K562 (cell line): ENCODE results near the gene BOLA1. TPM values are rescaled to one million over a fixed set of nuclear protein-coding genes. Genes with fewer than 3 reads are reported as not detected.

Experiments used
- CBX5 ChIP-seq: IDR thresholded peaks from 2 replicates; pipeline ENCODE4 v1.6.1; 2014; ENCODE audit warnings: low read depth, borderline replicate concordance
- IFI16 ChIP-seq: fragments of 250-450 bp; sonication (Bioruptor Pico); IDR thresholded peaks from 2 replicates; pipeline ENCODE4 v2.1.2; 2022; ENCODE audit warnings: mild to moderate bottlenecking, inconsistent platforms
- MTA3 ChIP-seq: fragments of 450-650 bp; formaldehyde crosslinking; IDR thresholded peaks from 2 replicates; pipeline ENCODE4 v1.6.1; 2017; ENCODE audit warnings: mild to moderate bottlenecking, borderline replicate concordance
- SREBF1 ChIP-seq: fragments of 150-350 bp; IDR thresholded peaks from 2 replicates; pipeline ENCODE4 v1.6.1; 2014; ENCODE audit warnings: antibody characterized with exemption, low read depth, low read length, borderline replicate concordance
- SRSF7 ChIP-seq: fragments of 200-400 bp; formaldehyde crosslinking; optimal IDR thresholded peaks from 2 replicates; pipeline ENCODE3; 2017; ENCODE audit warnings: mild to moderate bottlenecking, low read depth, low read length
- TAL1 ChIP-seq: fragments of 450-650 bp; IDR thresholded peaks from 2 replicates; pipeline ENCODE4 v1.6.1; 2016; ENCODE audit warnings: mild to moderate bottlenecking
- TBP ChIP-seq: optimal IDR thresholded peaks from 2 replicates; pipeline ENCODE3; 2011; ENCODE audit warnings: low read depth, low read length, improper control_type of control experiment
- TCF7 ChIP-seq: sonication (generic); IDR thresholded peaks from 2 replicates; pipeline ENCODE4 v1.6.1; 2016; ENCODE audit warnings: antibody characterized with exemption, borderline replicate concordance
- U2AF1 ChIP-seq: fragments of 200-400 bp; formaldehyde crosslinking; optimal IDR thresholded peaks from 2 replicates; pipeline ENCODE3; 2017; ENCODE audit warnings: mild to moderate bottlenecking, low read depth, low read length, moderate library complexity
- ZBTB11 ChIP-seq, 3 experiments: fragments of 200-800 bp in 1 of 3; fragments of 250-450 bp in 1 of 3; fragments of 450-650 bp in 1 of 3; sonication (Bioruptor Pico) in 1 of 3; sonication (Bioruptor generic) in 1 of 3; formaldehyde crosslinking in 1 of 3; IDR thresholded peaks; 2 replicates each; pipeline versions ENCODE4 v1.6.1 to v1.8.0; 2016 to 2022; ENCODE audit warnings: mild to moderate bottlenecking in 2 of 3, missing genetic modification characterization in 2 of 3, missing compliant biosample characterization in 1 of 3, moderate library complexity in 1 of 3
- ZKSCAN1 ChIP-seq: fragments of 150-350 bp; IDR thresholded peaks from 2 replicates; pipeline ENCODE4 v1.6.1; 2016; ENCODE audit warnings: low read depth, low read length
- ZNF445 ChIP-seq: fragments of 250-450 bp; sonication (Bioruptor Pico); IDR thresholded peaks from 2 replicates; pipeline ENCODE4 v1.4.0; 2020; ENCODE audit warnings: low read depth, mild to moderate bottlenecking, moderate library complexity
- ZNF583 ChIP-seq: fragments of 250-450 bp; sonication (Bioruptor Pico); IDR thresholded peaks from 2 replicates; pipeline ENCODE4 v1.4.0; 2020
- ZNF655 ChIP-seq: fragments of 250-450 bp; sonication (Bioruptor Pico); IDR thresholded peaks from 2 replicates; pipeline ENCODE4 v1.5.0; 2021
- polyA plus RNA-seq, 8 experiments: library from polyadenylated mRNA; depleted of rRNA in 4 of 8; stranded (reverse) in 5 of 8; unstranded in 3 of 8; fragments of >200 nt; fragmentation: Nextera tagmentation in 2 of 8; fragmentation: Illumina TruSeq in 1 of 8; extraction: Ambion mirVana in 2 of 8; extraction: Trizol in 1 of 8; gene quantifications; 2 replicates each; pipeline versions ENCODE4 v1.2.1 to v1.2.3, GENCODE V29; 2011 to 2014; ENCODE audit warnings: inconsistent platforms in 1 of 8, missing spikeins in 1 of 8
- total RNA-seq, 7 experiments: library from RNA; depleted of rRNA in 6 of 7; stranded (reverse); fragments of >200 nt in 6 of 7; fragmentation: Illumina TruSeq in 2 of 7; extraction: Trizol in 2 of 7; gene quantifications; 2 replicates each; pipeline versions ENCODE4 v1.2.1 to v1.2.3, GENCODE V29; 2011 to 2021; ENCODE audit warnings: low replicate concordance in 1 of 7
- TF ChIP-seq, protein P1 (sequence below): fragments of 450-650 bp; IDR thresholded peaks from 2 replicates; pipeline ENCODE4 v1.6.1; 2018; ENCODE audit warnings: mild to moderate bottlenecking, low read depth; ENCODE audit not compliant: partially characterized antibody
- TF ChIP-seq, protein P2 (sequence below): sonication (generic); formaldehyde crosslinking; IDR thresholded peaks from 2 replicates; pipeline ENCODE4 v1.8.0; 2022; ENCODE audit warnings: mild to moderate bottlenecking, missing genetic modification reagents

BOLA1 gene
- total and polyA plus RNA-seq, 9 of the 15 experiments (the other 6 are each of a cell fraction or from before 2014, with no cell fraction given): 0.18 to 1.2 (median 0.40) TPM; not detected in 2

DNA sequence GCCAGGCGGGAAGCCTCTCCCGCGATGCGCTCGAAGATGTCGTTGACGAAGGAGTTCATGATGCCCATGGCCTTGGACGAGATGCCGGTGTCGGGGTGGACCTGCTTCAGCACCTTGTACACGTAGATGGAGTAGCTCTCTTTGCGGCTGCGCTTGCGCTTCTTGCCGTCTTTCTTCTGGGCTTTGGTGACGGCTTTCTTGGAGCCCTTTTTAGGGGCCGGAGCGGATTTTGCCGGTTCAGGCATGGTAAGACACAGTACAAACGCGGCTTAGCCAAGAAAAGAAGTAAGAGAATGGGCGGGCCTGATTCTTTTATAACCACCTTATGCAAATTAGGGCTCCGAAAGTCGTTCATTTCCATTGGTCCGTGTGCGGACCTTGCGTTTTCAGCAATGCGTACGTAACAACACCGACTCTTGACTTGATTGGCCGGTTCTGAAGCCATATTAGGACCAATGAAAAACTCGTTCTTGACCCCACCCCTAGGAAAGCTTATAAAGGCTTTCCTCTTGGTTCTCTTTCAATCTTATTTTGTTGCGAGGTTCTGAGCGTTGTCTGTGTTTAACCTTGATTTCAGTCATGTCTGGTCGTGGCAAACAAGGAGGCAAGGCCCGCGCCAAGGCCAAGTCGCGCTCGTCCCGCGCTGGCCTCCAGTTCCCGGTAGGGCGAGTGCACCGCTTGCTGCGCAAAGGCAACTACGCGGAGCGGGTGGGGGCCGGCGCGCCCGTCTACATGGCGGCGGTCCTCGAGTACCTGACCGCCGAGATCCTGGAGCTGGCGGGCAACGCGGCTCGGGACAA lies 12.8 kb upstream of the BOLA1 start (continued):
- peak in 1 of 3 experiments; percentile 12; a peak in 1 of 6 replicates for TF ChIP-seq ZBTB11 (CRISPR knock-in tag; IDR thresholded peaks at IDR 0.05)
- peak; percentile 80; the same call in 1 of the 2 replicates for TF ChIP-seq ZKSCAN1
- no peak for TF ChIP-seq CBX5
- no peak for TF ChIP-seq SRSF7
- TF ChIP-seq MTA3: peak; percentile 100
- no peak for TF ChIP-seq TAL1
- no peak for TF ChIP-seq ZNF655 (CRISPR knock-in tag)
- no peak for TF ChIP-seq TBP
- no peak for TF ChIP-seq ZNF583
- no peak for TF ChIP-seq ZNF445 (CRISPR knock-in tag)
- TF ChIP-seq IFI16 (CRISPR knock-in tag): no peak
- TF ChIP-seq, protein P1, sequence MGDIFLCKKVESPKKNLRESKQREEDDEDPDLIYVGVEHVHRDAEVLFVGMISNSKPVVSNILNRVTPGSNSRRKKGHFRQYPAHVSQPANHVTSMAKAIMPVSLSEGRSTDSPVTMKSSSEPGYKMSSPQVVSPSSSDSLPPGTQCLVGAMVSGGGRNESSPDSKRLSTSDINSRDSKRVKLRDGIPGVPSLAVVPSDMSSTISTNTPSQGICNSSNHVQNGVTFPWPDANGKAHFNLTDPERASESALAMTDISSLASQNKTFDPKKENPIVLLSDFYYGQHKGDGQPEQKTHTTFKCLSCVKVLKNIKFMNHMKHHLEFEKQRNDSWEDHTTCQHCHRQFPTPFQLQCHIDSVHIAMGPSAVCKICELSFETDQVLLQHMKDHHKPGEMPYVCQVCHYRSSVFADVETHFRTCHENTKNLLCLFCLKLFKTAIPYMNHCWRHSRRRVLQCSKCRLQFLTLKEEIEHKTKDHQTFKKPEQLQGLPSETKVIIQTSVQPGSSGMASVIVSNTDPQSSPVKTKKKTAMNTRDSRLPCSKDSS: no peak
- TF ChIP-seq, protein P2, sequence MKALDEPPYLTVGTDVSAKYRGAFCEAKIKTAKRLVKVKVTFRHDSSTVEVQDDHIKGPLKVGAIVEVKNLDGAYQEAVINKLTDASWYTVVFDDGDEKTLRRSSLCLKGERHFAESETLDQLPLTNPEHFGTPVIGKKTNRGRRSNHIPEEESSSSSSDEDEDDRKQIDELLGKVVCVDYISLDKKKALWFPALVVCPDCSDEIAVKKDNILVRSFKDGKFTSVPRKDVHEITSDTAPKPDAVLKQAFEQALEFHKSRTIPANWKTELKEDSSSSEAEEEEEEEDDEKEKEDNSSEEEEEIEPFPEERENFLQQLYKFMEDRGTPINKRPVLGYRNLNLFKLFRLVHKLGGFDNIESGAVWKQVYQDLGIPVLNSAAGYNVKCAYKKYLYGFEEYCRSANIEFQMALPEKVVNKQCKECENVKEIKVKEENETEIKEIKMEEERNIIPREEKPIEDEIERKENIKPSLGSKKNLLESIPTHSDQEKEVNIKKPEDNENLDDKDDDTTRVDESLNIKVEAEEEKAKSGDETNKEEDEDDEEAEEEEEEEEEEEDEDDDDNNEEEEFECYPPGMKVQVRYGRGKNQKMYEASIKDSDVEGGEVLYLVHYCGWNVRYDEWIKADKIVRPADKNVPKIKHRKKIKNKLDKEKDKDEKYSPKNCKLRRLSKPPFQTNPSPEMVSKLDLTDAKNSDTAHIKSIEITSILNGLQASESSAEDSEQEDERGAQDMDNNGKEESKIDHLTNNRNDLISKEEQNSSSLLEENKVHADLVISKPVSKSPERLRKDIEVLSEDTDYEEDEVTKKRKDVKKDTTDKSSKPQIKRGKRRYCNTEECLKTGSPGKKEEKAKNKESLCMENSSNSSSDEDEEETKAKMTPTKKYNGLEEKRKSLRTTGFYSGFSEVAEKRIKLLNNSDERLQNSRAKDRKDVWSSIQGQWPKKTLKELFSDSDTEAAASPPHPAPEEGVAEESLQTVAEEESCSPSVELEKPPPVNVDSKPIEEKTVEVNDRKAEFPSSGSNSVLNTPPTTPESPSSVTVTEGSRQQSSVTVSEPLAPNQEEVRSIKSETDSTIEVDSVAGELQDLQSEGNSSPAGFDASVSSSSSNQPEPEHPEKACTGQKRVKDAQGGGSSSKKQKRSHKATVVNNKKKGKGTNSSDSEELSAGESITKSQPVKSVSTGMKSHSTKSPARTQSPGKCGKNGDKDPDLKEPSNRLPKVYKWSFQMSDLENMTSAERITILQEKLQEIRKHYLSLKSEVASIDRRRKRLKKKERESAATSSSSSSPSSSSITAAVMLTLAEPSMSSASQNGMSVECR: peak; percentile 86; the same call in 1 of the 2 replicates
- TF ChIP-seq U2AF1: no peak
- no peak for TF ChIP-seq SREBF1
- no peak; the same call in 1 of the 2 replicates for TF ChIP-seq TCF7
